HG03378 (cell line): Measurements from ENCODE around the gene EEF1G.
A peak's percentile ranks its signal among the peaks of the same experiment; 100 is the strongest.
"Not testable (repeated sequence)": the region's sequence is repeated elsewhere in the genome, so short reads cannot be mapped to it uniquely, and the experiment has no call there.

Source experiments
- ATAC-seq: cut with Tn5 transposase; IDR thresholded peaks from one replicate; pipeline ENCODE4 v1.9.1; 2021; ENCODE audit warnings: mild to moderate bottlenecking, moderate library complexity; ENCODE audit not compliant: unreplicated experiment

The EEF1G gene

GRCh38 chr11:62556108-62556874 lies 17.4 kb downstream of the EEF1G start:
- peak; percentile 32 for ATAC-seq

GRCh38 chr11:62555464-62556107 lies 18.1 kb downstream of the EEF1G start:
- ATAC-seq = peak; percentile 34

- no peak for ATAC-seq
These were observed 19.1 kb downstream of the EEF1G start for GRCh38 chr11:62554387-62555167.

- ATAC-seq = no peak
These were observed 19.8 kb downstream of the EEF1G start for GRCh38 chr11:62553839-62554361.

GRCh38 chr11:62553080-62553838 lies 20.4 kb downstream of the EEF1G start:
- no peak for ATAC-seq

GRCh38 chr11:62552485-62553079 lies 21.1 kb downstream of the EEF1G start:
- ATAC-seq = no peak

- not testable (repeated sequence) for ATAC-seq
These were observed 23.2 kb downstream of the EEF1G start for GRCh38 chr11:62550478-62550877.

- no peak for ATAC-seq
These were observed 25.0 kb downstream of the EEF1G start for GRCh38 chr11:62548545-62549335.

GRCh38 chr11:62547691-62548281 lies 25.9 kb downstream of the EEF1G start:
- ATAC-seq = no peak

GRCh38 chr11:62546929-62547625 lies 26.6 kb downstream of the EEF1G start:
- ATAC-seq = no peak

- ATAC-seq = no peak
These were observed 27.3 kb downstream of the EEF1G start, which contains the start of gene AHNAK for GRCh38 chr11:62546244-62546928. Gene AHNAK (minus strand): TSS chr11:62546806. CDS start chr11:62536098, 10,708 bp downstream.

- no peak for ATAC-seq
These were observed 28.1 kb downstream of the EEF1G start for GRCh38 chr11:62545437-62546243.

GRCh38 chr11:62544581-62545436 lies 28.9 kb downstream of the EEF1G start:
- ATAC-seq = no peak

GRCh38 chr11:62543680-62544444 lies 29.8 kb downstream of the EEF1G start:
- ATAC-seq = no peak
